Renal cortex interstitium (tissue), 11 donors: ENCODE results near the gene TJP3. TPM values are rescaled to one million over a fixed set of nuclear protein-coding genes. Genes with fewer than 3 reads are reported as not detected.

Experiments
- DNase-seq, 11 donors: peaks; one replicate each; pipeline ENCODE4 v3.0.0-alpha.2; 2013; ENCODE audit warnings: low read depth in 9 of 11, low spot score in 4 of 11; ENCODE audit errors: extremely low read depth in 1 of 11
- polyA plus RNA-seq, 3 donors: library from polyadenylated mRNA; unstranded; fragments of 120-200 nt; gene quantifications; one replicate each; pipeline ENCODE4 v1.2.1, GENCODE V29; 2013; ENCODE audit not compliant: insufficient read length in 3 of 3

TJP3 gene
- polyA plus RNA-seq, 3 donors: 8.3 to 14.8 (median 11.1) TPM

DNA sequence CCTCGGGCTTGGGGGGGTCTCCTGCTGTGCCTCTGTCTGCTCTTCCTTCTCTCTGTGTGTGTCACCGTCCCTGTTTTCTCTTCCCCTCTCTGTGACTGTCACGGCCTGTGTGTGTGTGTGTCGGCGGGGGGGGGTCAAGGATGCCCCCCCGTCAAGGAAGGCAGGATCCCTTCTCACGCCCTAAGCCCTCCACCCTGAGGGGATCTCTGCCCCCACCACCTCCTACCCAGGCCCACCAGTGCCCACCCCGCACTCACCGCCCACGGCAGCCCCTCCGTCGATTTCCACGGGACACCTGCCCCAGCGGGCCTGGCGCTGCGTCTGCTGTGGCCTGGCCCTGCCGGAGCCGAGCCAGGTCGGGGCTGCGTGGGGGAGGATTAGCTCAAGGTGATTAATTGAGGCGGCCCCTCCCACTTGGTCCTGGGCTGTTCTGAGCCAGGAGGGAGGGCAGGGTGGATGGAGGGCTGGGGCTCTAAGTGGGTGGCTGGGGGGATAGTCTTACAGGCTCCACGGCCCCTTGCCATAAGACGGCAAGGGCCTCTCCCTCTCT, 63.8 kb downstream of the TJP3 start, which contains the start of gene RAX2:
Gene RAX2 (minus strand): TSS at position 323 of the 550 bp plus-strand sequence. CDS start 486 bp downstream, outside the sequence.
- peak in 2 of 11 donors; percentile 43 to 52 for DNase-seq

DNA sequence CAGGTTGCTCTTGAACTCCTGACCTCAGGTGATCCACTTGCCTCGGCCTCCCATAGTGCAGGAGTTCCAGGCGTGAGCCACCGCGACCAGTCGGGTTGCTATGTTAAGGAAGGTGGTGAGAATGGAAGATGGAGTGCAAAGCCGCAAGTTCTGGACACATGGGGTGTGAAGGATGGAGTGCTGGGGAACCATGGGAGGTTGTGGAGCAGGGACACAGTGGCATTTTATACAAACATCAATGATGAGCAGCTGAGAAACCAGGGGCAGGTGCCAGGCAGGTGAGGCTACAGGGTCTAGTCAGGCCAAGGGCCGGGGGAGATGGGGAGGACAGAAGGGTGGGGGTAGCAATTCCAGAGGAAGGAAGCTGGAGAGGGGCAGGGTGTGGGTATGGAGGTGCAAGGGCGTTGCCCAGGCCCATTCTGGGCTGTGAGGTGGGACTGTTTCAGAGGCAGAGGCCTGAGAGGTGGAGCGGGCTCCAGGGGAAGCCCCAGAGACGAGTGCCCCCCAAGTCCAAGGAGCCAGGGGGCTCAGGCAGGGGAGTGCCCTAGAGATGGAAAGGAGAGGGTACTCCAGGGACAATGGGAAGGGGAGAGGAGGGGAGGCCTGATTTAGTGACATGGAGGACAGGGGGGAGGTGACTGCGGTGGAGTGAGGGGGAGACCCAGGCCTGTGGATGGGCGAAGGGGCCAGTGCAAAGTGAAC, 65.8 kb downstream of the TJP3 start:
- DNase-seq: no peak

DNA sequence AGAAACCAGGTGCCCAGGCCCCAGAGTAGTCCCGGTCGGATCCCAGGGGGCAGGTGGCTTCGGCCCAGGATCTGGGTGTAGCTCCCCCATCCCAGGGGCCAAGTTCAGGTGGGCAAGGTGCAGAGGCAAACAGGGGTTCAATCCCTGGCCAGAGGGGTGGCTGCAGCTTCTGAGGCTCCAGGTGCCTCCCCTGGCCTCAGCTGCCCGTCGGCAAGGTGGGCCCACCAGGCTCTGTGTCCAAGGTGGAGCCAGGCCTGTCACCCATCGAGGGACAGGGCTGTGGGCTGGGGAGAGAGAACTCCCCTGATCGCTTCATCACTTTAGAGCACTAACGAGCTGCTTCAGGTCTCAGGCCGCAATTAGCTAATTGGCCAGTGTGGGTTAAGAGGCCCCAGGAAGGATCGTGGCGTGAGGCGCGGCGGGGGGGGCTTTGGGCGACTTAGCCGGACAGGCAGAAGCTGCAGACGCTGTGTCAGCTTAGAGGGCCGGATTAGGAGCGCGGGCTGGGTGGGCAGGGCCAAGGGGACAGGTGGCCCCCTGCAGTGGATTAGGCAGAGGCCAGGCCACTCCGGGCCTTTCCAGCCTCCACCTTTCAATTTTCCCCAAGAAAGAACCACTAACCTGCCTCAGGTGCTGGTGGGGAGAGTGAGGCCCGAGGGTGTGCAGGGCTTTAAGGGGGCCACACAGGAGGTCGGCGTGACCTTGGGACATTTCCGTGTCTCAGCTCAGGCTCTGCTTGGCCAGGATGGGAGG, 66.6 kb downstream of the TJP3 start:
- no peak for DNase-seq

DNA sequence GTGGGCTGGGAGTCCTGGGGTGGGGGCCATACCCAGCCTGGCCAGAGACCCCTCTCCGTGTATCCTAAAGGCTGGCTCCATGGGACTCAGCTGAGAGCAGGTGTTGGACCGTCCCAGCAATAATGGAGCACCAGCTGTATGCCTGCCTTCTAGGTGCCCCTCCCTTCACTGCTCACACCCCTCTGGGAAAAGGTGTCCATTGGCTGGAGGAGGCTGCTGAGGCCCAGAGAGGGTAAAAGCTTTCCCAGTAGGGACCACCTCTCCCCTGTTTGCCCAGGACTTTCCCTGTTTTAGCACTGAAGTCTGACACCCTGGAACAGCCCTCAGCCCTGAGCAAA, 67.2 kb downstream of the TJP3 start:
- DNase-seq: no peak

DNA sequence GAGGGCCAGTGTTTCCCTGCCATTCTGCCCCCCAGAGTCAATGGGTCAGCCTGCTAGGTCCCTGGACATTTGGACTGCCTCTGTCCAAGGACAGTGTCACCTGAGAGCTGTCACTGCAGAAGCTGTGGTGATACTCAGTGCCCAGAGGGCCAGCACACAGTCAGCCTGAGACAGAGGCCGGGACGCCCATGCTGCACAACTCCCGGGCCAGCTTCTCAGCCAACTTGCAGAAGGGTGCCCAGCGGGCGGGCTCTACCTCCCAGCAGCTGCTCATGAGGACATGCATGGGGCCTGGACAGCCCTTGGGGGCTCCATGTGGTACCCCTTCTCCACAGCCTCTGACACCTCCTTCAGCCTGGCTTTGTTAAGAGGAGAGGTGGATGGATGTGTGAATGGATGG, 67.6 kb downstream of the TJP3 start:
- DNase-seq: no peak

DNA sequence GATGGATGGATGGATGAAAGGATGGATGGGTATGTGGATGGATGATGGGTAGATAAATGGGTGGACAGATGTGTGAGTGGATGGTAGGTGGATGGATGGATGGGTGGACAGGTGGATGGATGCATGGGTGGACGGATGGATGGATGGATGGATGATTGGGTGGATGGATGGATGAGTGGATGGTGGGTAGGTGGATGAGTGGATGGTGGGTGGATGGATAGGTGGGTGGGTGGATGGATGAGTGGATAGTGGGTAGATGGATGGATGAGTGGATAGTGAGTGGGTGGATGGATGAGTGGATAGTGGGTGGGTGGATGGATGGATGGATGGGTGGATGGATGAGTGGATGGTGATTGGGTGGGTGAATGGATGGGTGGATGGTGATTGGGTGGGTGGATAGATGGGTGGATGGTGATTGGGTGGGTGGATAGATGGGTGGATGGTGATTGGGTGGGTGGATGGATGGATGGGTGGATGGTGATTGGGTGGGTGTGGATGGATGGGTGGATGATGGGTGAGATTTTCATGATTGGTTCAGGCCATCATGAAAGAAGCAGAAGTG, 68.4 kb downstream of the TJP3 start:
- DNase-seq: no peak

DNA sequence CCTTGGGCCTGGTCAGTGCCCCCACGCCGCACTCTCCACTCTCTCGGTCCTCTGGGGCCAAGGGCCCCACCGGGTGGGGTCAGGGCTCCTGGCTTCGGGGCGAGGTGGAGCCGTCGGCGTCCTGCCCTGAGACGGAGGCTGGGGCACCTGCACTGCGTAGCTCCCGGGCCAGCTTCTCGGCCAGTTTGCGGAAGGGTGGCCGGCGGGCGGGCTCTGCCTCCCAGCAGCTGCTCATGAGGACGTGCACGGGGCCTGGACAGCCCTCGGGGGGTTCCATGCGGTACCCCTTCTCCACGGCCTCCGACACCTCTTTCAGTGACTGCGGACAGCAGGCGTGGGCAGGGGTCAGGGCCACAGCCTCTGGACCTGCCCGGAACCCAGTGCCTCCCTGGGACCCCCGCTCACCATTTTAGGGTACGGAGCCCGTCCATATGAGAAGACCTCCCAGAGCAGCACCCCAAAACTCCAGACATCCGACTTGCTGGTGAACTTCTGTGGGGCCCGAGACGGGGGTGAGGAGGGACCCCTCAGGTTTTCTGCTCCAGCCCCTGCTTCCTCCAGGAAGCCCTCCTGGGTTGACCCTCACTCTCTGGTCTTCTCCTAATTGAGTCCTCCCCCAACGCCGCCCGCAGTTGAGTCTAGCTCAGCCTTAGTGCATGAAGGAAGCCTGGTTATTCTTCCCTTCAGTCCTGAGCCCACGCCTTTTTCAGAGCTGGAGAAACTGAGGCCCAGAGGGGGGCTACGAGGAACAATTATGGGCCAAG, 70.1 kb downstream of the TJP3 start:
- DNase-seq: no peak

DNA sequence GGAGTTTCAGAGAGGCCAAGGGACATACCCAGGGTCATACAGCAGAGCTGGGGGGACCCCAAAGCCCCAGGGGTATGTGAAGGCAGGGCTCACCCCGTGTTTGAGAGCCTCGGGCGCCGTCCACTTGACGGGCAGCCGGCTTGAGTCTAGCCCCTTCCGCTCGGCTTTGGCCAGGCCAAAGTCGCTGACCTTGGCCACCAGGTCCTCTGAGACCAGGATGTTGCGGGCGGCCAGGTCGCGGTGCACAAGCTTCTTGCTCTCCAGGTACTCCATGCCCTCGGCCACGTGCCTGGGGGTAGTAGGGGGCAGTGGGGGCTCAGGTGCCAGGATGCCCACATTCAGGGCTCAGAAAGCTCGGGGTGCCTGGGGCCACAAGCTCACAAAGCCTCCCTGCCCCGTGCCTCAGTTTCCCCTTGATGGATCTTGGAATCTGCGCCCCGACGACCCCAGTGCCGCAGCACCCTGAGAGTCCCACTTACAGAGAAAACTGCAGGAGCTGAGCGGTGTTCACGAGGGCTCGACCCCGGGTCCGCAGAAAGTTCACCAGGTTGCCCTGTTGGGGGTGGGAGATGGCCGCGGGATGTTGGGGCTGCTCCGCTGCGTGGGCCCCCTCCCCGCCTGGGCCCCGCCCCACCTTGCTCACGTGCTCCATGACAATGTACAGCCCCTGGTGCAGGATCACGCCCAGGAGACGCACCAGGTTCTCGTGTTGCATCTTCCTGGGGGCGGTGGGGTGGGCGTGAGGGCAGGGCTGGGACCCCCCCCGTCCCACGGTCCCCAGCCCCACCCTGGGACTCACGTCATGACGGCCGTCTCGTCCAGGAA, 70.9 kb downstream of the TJP3 start:
- DNase-seq: no peak

DNA sequence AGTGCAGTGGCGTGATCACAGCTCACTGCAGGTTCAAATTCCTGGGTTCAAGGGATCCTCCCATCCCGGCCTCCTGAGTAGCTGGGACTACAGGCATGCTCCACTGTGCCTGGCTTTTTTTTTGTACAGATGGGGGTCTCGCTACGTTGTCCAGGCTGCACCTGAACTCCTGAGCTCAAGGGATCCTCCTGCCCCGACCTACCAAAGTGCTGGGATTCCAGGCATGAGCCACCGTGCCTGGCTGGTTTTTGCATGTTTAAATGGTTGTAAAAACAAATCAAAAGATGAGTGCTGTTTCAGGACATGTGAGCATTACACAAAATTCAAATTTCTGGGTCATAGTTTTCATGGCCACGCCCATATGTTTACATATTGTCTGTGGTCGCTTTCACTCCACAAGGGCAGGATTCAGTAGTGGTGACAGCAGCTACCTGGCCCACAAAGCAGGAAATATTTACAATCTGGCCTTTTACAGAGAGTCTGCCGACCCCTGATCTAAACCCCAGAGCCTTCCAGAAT, 72.7 kb downstream of the TJP3 start:
- no peak for DNase-seq

DNA sequence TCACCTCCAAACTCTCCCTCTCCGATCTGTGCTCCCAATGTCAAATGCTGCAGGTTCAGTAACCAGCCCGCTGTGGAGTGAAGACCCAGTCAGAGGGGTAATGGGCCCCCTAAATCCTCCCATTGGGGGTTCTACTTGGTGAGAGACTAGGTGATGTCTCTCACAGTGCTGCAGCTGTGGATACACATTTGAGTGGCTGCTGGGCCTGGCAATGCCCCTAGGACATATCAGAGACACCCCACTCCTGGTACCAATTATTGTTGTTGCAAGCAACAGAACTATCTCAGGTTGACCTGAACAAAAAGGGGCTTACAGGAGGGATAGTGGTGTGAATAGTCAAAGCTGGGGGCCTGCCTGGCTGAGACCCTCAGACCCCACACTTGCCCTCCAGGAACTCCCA, 73.4 kb downstream of the TJP3 start:
- no peak for DNase-seq

DNA sequence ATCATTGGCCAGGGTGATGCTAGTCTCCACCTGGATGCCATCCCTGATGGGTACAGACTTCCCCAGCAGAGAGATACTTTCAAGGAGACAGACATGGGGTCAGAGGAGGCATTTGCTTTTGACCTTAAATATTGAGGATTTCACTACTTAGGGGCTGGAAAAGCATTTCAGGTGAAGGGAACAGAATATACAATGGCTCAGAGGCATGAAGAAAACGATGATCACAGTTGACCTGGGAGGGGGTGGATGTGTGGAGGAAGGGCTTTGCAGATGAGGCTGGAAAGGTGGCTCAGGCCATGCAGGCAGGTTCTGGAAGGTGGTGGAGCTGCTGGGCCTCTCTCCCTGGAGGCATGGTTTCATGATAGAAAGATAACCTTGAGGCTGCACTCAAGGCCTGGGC, 74.1 kb downstream of the TJP3 start:
- DNase-seq: no peak

DNA sequence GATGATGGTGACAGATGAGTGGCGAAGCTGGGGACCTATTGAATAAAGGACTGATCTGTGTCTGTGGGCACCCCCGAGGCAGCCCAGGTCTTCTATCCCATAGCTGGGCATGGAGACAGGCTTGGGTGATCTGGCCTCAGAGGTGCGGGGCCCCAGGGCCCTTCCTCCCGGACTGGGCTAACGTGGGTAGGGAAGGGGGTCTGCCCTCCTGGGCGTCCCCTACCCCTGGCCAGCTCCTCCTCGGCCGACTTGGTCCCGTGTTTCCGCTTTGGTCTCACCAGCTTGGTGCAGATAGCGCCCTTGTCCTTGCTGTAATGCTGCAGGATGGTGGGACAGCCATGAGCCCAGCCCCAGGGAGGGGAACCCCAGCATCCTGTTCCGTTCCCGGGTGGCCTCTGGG, 74.7 kb downstream of the TJP3 start:
- no peak for DNase-seq

DNA sequence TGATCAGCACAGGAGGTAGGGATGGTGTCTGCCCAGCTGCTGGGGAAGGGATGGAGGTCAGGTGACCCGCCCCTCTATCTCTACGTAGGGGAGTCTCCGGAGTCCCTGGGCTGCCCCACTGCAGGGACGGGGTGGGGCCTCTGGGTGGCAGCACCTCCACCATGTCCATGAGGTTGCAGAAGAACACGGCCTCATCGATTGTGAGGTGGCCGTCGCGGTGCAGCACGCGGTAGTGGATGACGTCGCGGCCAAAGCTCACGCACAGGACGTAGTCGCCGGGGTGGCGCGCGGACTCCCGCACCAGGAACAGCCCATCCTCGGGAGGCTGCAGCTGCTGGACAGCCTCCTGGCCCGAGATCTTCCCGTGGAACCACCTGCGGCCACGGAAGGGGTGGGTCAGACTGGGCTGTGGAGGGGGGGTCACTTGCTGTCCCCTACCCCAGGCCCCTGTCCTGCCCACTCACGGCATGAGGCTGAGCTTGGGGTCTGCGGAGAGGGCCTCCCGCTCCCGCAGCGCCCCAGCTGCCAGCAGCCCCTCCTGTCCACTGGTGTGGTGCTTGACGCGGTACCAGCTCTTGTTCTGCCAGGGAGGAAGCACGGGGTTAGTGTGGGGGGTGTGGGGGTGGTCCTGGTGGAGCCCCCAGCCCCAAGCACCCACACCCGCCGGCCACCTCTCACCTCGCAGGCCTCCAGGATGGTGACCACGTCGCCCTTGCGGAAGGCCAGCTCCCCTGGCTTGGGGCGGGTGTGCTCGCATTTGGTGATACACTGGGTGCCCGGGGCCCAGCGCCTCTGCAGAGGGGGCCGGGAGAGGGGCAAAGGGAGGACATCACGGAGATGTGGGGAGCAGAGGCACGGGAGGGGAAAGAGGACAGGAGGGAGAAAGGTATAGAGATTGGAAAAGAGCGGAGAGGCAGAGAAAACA, 75.7 kb downstream of the TJP3 start:
- no peak for DNase-seq

DNA sequence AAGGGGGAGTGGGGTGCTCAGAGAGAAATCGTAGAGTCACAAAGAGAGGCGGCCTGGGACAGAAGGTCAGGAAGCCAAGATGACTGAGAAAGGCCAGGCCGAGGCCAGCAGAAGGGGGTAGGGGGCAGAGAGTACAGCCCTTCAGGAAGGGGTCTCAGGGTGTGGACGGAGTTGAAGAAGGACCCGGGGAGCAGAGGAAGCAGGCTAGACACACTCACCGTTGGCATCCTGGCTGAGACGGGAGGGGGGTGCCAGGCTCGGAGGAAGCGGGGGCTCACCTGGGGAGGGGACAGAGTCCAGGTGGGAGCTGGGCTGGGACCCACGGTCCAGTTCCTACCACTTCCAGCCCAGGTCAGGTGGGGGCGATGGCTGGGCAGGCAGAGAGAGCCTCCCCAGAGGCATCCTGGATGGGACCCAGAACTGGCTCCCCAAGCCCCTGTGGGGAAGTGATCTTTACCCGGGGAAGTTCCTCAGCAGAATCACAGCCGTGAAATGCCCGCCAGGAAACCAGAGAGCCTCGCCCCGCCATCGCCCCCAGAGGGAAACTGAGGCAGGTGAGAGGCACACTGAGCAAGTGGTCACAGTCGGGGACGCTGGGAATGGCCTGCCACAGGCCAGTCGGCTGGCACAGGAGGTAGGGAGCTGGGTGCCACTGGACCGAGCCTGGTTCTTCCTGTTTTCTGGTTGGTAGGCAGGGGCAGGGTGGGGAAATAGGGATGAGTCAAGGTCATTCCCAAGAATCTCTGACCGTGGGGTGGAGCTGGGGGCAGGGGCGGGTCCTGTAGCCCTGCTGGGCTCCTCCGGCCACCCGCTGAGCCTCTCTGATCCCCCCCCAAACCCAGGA, 76.6 kb downstream of the TJP3 start:
- DNase-seq: no peak

DNA sequence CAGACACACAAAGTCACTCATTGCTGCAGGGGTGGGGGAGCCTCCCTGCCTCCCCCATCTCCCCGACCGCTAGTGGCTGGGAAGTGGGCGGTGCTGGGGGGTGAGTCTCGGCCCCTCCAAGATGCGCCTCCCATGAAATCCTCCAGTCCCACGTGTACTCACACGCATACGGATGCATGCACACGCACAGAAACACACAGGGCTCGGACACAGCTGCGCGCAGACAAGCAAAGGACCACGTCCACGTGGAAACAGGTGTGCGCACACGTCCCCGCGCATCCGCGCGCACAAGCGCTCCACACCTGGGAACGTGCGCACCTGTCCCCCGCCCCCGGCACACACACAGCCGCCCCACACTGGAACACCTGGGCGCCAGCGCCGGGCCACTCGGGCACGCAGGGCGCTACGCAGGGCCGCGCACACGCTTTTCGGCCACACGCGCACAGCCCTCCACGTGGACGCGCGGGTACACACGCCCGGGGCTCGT, 77.3 kb downstream of the TJP3 start:
- DNase-seq: no peak
